NCI-H187 treated with DMSO at 0.1 percent for 48 hours (cell line): Measurements from ENCODE around the gene TUBGCP6.

Experiments used
- DNase-seq: peaks from one replicate; lab custom pipeline; 2025; lab: John Stamatoyannopoulos, UW

TUBGCP6 gene, protein sequence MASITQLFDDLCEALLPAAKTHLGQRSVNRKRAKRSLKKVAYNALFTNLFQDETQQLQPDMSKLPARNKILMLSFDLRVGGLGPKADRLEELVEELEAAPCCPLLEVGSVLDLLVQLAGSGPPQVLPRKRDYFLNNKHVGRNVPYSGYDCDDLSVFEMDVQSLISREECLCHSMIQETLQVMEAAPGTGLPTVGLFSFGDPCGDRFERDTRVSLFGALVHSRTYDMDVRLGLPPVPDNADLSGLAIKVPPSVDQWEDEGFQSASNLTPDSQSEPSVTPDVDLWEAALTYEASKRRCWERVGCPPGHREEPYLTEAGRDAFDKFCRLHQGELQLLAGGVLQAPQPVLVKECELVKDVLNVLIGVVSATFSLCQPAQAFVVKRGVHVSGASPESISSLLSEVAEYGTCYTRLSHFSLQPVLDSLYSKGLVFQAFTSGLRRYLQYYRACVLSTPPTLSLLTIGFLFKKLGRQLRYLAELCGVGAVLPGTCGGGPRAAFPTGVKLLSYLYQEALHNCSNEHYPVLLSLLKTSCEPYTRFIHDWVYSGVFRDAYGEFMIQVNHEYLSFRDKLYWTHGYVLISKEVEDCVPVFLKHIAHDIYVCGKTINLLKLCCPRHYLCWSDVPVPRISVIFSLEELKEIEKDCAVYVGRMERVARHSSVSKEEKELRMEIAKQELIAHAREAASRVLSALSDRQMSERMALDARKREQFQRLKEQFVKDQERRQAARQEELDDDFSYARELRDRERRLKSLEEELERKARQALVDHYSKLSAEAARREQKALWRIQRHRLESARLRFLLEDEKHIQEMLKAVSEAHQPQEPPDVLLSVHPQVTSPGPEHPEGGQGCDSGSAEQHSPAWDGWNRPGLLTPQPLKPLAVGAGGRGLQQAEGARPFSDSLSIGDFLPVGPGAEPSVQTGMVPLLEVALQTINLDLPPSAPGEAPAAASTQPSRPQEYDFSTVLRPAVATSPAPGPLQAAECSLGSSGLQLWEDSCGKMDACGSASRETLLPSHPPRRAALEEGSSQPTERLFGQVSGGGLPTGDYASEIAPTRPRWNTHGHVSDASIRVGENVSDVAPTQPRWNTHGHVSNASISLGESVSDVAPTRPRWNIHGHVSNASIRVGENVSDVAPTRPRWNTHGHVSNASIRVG (N-terminal part only)

DNA sequence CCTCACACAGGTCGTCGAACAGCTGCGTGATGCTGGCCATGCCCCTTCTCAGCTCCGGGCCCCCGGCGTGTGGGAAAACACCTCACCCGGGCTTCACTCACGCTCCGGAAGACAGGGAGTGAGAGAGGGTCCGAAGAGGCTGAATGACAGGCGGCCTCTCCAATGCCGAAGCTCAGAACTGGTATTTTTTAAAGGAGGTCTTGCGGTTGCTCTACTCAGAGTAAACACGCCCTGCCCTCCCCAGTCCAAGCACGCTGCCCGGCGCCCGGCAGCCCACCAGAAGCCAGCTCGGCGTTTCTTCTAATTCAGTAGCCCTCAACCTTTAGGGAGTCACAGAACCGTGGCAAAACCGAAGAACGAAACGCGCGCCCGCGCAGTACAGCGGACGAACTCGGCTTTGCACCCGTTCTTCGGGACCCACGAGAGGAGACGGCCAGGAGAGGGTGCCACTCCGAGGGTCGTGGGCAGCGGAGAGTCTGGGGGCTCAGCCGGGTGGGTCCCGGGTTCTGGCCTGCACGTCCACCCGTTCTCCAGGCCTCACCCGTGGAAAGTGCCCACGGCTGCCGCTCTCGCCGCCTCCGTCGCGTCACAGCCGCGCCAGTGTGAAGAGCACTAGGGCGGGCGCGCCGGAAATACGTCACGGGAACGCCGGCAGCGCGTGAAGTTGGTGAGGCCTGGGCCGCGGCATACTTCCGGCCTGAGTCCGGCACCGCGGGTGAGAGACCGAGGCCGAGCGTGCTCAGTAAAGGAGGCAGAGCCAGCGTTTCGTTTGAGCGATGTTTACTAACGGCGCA lies at the start of gene TUBGCP6:
TSS of gene TUBGCP6 (minus strand) at position 604 of the 794 bp plus-strand sequence. CDS start at position 40, 564 bp downstream.
- no peak for DNase-seq

DNA sequence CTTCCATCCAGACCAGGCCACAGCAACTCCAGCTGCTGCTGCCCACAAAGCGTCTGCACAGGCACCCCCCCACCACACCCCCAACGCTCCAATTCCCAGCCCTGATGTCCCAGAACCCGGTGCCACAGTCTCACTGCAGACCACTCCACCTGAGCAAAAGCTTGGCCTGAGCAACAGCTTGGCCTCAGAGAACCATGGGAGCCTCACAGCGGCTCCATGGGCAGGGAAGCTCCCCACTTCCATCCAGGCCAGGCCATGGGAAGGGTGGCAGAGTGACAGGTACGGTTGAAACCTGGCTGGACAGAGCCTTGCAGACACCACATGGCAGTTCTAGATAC lies 49.5 kb upstream of the TUBGCP6 start:
- DNase-seq: no peak

DNA sequence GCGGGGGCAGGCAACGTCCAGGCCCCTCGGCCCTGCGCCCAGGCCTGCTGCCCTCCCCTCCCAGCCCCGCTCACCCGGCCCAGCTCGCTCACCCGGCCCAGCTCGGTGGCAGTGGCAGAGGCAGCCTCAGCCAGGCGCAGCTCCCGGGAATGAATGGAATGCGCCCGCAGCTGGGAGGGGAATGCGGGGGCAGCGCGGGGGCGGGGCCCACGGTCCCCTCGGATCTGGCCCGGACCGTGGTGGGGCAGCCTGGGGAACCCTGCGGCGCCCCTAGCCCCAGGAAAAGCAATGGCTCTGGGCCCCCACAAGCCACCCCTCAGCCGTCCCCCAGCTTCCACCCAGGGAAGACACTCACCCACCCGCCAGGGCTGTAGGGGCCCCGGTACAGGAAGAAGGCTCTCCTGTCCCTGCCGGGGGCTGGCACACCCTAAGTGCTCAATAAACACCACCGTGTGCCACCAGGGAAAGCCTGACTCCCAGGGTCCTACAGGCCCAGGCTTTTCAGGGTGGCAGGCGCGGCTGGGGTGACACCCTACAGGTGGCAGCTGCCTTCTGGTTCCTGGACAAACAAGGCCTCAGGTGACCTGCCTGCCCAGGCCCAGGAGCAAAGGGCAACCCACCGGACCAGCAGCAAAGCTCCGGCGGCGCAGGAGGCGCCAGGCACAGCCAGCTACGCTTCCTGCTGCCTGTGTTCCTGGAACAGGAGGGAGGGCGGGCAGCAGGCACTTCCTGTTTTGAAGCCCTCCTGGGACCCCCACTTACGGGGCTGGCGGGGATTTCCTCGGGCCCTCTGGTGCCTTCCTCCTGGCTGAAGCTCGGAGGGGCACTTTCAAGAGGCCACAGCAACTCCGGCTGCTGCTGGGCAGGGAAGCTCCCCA lies 48.9 kb upstream of the TUBGCP6 start:
- DNase-seq: no peak

DNA sequence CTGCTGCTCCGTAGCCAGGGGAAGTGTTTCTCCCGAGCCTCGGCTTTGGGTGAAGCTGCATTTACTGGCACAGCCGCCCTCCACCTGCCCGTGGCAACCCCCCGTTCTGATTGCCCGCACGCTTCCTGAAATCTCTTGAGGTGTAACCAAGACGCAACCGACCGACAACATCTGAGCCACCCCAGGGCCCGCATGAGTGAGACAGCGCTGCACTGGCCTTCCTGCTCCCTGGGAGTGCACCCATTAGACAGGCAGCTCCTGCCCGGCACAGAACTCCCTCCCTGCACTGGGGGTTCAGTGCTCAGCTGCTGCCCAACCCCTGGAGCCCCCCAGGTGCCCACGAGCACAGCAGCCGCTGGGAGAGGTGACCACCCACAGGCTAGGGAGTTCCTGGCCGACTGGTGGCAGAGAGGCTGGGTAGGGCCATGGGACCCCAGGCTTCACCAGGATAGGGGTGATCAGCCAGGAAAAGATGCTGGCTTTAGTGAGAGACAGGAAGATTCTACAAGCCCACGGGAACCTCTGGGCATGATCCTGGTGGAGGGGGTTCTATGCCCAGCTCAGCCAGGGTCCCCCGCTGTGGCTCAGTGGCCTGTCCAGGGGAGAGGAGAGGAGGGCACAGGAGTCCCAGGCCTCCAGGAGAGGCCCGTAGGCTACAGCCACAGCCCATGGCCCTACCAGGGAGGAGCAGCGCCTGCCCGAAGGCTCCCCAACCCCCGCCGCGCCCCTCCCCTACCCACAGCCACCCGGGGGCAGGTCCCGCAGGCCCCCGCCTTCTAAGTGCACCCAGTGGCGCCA lies 48.0 kb upstream of the TUBGCP6 start:
- no peak for DNase-seq

DNA sequence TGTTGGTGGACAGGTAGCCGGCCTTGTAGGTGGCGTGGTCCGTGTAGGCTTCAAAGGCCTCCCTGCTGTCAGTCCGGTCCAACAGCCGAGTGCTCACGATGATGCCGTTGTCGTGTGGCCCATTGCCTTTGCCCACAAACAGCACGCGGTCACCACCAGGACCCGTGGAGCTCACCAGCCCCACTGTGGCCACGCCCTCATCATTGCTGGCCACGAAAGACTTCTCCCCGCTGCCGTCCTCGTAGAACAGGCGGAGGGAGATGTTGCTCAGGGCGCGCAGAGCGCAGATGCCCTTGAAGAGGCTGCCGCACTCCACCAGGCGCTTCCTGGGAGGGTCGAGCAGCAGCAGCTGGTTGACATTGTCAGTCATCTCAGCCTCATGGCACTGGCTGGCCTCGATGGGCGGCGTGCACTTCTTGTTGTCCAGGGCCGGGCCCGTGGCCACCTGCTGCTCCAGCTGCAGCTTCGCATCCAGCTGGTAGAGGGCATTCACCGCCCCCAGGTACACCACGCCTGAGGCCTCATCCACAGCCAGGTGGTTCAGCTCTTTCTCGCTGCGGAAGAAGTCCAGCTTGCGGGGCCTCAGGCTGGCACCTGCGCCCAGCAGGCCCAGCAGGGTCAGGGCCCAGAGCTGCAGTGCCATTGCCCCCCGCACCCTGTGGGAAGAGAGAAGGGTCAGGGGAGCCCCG lies 45.3 kb upstream of the TUBGCP6 start:
- no peak for DNase-seq

DNA sequence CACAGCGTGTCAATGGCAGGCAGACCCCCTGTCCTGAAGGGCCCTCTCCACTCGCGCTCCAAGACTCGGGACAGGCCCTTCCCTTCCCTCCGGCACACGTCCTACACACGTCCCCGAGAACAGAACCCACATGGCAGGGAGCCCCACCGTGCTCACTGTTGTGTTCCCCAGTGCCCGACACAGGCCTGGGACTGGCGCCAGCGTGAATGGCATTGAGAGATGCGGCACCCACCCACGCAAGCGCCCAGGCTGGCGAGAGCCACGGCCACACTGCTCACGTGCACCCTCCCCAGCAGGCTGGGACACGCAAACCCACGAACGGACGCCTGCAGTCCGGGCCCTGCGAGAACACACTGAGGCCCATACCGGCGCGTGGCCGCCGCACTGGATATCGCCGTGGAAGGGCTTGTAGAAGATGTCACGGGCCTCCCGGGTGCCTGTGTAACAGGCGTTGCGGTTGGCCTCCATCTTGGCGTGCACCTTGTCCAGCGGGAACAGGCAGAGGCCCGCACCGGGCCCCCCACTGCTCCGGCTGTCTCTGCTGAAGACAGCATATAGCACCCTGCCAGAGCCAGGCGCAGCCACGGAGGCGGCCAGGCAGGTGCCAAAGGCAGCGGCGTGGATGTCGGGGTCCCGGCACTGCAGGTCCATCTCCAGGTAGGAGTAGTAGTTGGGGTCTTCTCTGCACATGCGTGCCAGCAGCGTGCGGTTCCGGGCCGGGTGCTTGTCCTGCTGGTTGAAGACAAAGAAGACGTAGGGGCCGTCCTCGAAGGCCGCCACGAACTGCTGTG lies 44.5 kb upstream of the TUBGCP6 start:
- DNase-seq: no peak

DNA sequence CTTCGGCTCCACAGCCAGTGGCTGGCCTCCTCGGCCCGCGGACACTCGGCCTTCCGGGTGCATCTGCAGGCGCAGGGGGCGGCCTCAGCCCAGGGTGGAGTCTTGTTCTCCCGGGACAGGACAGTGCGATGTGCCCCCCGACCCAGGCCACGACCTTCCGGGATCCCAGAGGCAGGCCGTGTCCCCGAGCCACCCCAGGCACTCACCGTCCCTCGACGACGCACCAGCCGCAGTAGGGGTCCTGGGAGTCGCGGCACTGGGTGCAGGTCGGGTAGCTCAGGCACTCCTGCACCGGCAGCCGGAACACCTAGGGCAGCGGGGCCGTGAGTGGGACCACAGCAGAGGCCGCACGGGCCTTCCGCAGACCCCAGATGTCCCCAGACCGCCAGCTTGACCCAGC lies 42.9 kb upstream of the TUBGCP6 start:
- DNase-seq: no peak

DNA sequence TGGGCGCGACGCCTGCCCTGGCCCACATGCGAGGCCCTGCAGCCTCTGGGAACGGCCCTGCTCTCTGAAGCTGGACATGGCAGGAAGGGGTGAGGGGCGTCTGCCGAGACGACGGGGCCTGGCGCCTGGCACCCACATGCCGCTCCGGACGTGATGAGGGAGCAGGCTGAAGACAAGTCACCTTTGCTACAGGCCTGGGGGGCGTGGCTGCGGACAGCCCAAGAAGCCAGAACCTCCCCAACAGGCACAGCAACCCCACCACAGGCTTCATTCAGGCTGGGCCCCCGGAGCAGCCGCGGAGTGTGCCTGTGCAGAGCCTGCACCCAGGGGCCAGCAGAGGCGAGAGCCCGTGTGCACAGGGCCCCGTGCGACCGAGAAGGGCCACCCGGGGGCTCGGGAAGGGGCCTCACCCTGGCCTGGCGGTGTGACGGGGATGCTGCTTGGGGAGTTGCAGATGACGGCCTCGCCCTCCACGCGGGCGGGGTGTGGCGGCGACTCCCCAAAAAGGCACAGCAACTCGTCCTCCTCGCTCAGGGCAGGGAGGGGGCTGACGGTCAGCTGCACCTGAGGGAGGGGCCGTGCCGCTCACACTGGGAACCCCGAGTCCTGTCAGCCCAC lies 42.0 kb upstream of the TUBGCP6 start:
- no peak for DNase-seq

DNA sequence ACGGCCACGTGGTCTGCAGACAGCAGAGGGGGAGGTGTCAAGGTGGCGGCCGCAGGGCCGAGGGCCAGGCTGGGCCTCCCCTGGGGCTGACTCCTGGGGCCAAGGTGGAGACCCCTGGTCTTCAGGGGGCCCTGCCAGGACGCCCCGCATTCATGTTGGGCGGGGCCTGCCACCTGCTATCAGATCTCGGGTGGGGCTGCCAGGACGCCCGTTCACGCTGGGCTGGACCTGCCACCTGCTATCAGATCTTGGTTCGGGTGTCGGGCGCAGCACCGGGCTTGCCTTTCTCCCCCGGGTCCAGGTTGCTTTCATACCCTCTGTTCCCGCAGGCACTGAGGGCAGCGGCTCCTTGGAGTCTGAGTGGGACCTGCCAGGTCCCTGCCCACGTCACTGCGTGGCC lies 41.5 kb upstream of the TUBGCP6 start:
- DNase-seq: no peak

DNA sequence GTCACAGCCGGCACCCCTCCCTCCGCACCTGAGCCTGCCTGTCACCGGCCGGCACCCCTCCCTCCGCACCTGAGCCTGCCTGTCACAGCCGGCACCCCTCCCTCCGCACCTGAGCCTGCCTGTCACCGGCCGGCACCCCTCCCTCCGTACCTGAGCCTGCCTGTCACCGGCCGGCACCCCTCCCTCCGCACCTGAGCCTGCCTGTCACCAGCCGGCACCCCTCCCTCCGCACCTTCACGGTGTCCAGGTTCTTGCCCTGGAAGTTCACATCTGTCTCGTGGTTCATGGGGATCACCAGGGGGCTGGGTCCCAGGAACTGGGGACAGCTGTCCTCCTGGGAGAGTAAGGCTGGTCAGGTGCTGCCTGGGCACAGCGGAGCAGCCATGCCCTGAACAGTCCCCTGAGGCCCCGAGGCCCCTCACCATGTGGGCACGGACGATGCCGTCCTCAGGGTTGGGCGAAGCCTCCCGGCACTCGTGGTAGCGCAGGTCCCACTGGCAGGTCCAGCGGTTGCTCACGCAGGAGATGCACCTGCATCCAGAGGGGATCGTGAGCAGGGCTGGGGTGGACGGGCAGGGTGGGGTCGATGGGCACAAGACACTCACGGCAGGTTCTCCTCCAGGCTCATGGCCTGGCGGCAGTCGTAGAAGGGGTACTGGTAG lies 40.9 kb upstream of the TUBGCP6 start:
- DNase-seq: no peak

DNA sequence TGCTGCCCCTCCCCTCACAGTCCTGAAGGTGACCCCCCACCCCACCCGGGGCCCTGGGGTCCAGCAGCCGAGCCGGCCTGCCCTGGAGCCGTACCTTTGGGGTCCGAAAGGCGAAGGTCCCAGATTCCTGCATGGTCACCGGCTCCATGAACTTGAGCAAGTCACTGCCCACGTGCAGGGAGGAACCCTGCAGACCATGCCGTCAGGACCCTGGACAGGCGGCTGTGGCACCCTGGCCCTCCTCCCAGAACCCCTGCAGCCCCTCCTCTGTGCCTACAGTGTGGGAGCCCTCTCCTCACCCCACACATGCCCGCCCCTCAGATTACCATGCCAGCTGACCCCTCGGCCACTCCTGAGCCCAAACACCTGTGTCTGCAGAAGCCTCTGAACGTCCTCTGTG lies 39.7 kb upstream of the TUBGCP6 start:
- DNase-seq: no peak

DNA sequence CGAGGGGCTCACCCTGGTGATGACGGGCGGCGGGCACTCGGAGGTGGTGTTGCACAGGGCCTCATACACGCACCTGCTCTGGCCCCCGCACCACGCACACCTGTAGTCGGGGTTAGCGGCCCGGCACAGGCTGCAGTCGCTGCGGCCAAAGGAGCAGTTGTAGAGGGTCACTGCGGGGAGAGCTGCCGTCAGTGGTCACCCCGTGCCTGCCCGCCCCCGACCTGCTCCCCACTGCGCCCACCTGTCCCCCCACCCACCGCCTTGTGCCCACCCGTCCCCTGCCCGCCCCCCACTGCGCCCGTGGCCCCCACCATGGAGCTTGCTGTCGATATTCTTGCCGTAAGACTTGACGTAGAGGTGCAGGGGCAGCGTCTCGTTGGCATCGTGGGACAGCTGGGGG lies 39.0 kb upstream of the TUBGCP6 start:
- DNase-seq: no peak

DNA sequence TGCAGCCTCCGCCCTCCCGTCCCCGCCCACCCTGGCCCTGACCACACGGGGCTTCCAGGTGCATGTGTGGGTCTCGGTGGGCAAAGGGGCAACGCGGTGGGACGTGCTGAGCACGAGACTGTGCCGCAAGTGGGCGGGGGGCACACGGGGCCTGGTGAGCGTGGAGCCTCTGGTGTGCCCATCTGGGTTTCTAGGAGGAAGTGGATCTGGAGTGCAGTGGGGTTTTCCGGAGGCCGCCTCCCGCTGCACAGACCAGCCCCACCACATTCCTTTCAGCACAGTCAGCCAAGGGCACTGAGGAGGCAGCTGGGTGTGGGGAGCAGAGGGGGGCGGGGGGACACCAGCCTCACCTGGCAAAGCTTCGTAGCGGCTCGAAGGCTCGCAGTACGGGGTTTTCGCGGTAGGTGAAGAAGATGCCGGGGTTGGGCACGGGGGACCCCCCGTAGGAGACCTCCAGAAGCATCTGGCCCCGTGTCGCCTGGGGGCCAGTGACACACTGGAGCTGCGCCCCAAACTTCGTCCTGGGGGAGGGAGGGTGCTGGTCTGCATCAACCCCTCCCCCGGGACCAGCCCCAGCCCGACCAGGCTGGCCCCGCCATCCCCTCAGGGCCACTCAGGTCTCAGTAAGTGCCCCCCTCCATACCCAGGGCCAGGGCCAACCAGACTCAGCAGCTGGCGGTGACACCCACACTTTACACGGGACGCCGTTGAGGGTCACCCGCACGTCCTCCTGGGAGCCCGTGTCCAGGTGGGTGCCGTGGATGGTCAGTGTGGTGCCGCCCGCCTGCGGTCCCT lies 37.7 kb upstream of the TUBGCP6 start:
- no peak for DNase-seq

DNA sequence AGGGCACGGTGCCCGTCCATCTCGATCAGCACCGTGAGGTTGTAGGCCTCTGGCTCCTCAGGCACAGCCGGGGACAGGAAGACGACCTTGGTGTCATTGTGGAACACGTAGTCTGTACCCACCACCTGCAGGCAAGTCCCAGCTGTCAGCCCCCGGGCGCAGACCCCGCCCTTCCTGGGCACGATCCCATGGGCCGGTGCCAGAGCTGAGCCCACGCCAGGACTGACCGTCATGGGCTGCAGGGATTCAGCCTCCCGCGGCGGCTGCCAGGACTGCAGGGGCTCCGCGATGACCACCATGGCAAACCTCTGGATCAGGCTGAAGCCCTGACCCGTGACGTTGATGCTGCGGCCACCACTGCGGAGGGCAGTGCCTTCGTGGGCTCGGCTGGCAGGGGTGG lies 37.1 kb upstream of the TUBGCP6 start:
- no peak for DNase-seq

DNA sequence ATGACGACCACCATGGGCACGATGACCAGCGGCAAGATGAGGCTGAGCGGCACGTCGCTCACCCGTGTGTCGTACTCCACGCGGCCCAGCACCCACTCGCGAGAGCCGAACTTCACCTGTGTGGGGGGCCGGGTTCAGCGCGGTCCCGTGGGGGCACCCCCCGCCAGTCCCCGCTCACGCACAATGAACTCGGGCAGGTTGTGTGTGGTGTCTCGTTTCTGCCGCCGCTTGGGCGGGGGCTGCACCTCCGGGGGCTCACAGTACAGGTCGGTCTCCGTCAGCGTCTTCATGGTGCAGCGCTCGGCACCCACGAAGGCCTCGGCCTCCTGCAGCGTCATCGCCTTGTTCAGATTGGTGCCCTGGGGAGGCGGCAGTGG lies 36.5 kb upstream of the TUBGCP6 start:
- no peak for DNase-seq

DNA sequence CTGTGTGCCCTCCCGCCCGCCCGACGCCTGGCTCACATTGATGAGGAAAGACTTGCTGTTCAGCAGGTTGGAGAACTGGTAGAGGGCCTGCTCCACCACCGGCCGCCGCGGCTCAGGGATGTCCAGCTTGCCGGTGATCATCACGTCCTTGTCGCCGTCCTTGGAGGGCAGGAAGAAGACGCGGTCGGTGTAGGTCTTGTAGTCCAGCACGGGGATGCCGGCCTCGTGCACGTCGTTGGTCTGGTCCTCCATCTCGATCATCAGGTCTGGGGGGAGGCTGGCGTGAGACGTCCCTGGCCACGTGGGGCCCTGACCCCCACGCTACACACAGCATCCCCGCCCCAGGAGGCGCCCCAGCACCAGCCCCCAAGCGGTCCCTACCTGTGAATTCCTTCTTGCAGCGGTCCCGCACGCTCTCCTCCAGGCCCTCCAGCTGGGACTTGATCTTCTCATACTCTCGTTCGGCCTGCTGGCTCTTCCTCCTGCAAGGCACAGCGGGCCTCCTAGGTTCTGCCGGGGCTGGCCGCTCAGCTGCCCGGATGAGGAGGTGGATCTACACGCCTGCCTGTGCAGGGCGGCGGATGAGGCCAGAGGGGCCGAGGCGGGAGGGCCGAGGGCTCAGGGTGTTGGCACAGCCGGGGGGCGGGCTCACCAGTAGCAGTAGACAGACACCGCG lies 36.0 kb upstream of the TUBGCP6 start:
- DNase-seq: no peak
